ENCODE results near the gene SLC17A4.
"Not testable (repeated sequence)": the region's sequence is repeated elsewhere in the genome, so short reads cannot be mapped to it uniquely, and the experiment has no call there.

The SLC17A4 gene, protein sequence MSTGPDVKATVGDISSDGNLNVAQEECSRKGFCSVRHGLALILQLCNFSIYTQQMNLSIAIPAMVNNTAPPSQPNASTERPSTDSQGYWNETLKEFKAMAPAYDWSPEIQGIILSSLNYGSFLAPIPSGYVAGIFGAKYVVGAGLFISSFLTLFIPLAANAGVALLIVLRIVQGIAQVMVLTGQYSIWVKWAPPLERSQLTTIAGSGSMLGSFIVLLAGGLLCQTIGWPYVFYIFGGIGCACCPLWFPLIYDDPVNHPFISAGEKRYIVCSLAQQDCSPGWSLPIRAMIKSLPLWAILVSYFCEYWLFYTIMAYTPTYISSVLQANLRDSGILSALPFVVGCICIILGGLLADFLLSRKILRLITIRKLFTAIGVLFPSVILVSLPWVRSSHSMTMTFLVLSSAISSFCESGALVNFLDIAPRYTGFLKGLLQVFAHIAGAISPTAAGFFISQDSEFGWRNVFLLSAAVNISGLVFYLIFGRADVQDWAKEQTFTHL

DNA sequence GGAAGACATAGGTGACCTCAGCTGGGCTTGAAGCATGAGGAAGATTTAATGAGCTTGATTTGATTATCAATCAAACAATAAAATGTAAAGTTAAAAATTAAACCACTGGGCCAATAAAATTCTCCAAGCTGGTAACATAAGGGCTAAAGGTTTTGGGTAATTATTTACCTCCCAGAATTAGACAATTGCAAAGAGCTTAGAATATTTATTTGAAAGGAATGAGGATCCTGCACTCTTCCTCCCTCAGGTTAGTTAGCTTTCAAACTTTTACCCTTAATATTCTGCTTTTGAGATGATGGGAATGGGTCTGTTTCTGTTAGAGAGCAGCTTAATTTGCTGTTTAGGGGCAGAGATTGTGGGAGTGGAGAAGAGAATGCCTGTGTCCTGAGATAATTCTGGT, at the start of gene SLC17A4:
TSS of gene SLC17A4 (plus strand) at position 208 of the 400 bp plus-strand sequence. CDS start 7,221 bp downstream, outside the sequence.
- no peak for DNase-seq

DNA sequence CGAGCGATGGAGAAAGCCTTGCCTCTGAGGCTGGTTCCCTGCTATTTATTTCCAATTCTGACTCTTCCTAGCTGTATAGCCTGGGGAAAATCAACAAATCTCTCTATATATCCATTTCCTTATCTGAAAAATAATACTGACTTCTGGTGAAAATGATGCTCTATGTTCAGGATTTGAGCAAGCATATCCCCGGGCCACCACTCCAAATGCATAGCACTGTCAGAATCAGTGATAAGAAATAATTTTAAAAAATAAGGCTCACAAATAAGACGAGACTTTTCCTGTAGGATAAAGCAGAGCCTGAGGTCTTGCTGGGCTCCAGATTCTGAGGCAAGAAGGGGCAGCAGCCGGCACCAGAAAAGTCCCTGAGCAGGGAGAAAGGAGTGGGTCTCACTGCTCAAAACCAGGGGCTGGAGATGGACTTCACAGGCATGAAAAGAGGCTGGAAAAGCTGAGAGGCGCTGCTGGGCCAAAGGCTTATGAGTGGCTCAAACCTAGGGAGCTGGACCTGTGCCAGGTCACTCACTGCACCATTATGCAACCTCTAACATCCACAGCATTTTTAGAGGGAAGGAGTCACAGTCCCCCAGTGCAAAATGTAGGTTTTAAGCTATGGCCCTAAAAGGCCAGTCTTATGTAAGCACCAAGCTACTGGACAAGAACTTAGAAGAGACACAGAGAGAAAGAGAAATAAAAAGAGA, 48.1 kb upstream of the SLC17A4 start:
- DNase-seq = no peak

DNA sequence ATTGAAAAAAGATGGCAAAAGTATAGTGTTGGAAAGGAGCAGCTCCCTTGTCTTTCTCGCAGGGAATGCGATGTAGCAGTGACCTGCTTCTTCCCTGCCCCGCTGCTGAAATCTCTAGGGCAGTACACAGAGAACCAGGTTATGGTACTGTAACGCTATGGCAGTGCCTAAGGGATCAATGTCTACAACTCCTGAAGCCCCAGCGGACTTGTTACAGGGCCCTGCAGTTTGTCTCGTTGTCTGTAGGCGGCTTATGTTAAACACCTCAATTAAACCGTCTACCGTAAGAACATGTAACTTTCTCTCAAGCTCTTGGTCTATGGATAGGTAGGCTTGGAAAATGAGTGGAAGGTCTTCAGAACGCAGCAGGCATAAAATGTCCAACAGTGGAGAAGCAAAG, 44.8 kb upstream of the SLC17A4 start:
- DNase-seq = no peak

DNA sequence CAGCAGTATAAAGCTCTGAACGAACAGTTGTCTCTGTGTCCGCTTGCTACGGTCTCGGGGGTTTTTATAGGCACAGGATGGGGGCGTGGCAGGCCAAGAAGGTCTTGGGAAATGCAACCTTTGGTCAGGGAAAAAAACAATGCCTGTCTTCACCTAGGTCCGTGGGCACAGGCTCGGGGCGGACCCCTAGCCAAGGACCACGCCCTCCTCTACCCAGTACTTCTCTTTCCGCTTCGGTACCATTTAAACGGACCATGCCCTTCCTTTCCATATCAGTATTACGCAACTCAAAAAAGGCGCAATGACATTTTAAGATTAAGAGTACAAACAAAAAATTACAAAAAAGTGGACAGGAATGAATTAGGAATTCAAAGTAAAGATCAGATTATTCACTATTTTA, 44.3 kb upstream of the SLC17A4 start:
- no peak for DNase-seq

DNA sequence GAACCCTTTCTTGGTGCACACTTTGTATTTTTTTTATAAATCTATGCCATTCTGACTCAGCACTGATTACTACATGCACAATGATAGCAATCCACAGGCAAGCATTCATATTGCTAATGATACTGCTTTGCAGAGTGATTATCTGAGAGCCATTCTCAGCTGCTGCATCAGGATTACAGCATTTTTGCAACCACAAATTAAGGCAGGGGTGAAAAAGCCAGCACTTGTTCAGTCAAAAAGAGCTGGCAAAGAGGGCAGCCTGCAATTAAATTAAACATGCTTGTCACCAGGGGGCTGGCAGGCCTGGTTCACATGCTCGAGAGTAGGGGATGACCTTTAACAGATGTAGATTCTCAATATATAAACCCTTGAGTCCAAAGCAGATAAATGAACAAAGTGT, 40.7 kb upstream of the SLC17A4 start:
- DNase-seq = no peak

DNA sequence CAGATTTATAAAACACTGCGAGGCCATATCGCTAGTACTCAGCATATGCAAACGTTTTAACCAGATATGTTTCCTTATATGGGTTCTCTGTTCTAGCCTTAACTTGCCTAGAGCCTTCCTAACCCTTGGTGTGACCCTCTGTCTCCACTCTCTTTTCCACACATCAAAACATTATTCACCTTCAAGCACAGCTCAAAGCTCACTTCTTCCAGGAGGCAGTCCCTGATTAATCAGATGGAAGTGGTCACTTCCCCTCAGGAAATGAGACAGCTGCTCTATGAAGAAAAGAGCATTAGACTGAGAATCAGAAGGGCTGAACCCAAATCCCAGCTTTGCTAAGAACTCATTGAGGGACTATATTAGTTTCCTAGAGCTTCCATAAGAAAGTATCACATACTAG, 39.8 kb upstream of the SLC17A4 start:
- DNase-seq = no peak

DNA sequence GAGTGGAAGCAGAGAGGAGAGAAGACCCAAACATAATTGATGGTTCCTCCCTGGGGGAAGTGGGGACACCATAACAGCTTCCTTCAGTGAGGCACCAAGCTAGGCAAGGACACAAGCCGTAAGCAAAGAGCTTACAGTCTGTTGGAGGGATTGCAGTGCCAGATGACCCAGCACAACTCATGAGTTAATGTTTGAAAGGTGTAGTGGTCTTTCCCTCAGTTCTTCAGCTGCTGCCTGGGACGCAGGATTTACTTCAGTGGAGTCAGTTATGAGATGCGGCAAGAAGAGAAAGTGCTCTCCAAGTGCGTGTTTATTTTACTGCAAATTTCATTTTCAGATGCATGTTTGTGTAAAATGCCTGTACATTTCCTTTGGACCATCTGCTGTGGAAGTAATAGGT, 38.7 kb upstream of the SLC17A4 start:
- DNase-seq = no peak

DNA sequence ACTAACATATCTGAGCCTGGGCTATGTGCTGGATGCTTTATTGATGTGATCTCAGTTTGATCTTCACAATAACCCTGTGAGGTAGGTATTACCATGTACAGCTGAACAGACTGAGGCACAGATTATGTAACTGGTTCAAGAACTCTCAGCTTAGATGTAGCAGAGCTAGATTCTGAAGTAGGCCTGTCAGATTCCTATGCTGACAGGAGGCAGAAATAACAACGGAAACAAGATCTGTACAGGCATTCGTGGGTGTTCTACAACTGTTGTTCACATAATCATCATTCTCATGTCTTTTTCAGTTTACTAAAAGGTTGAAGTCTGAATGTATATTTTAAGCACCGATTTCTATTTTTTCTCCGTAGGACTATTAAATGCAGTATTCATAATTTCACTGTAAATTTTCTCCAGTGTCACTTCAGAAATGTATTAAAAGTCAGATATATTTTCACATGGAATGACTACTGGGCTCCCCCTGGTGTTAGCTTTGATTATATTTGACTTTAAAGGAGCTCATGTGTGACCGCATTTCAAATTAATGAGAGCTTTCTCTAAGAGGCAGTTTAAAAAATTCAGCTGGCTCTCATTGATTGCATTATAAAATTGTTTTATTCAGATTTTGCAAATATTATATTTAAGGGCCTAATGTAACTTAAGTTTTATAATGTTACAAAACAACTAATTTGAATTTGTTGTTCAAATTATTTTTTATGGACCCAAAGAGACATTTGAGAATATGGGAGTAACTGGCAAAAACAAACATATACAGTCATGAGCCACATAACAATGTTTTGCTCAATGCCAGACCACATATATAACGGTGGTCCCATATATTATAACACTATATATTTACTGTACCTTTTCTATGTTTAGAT, 36.4 kb upstream of the SLC17A4 start:
- DNase-seq = no peak

DNA sequence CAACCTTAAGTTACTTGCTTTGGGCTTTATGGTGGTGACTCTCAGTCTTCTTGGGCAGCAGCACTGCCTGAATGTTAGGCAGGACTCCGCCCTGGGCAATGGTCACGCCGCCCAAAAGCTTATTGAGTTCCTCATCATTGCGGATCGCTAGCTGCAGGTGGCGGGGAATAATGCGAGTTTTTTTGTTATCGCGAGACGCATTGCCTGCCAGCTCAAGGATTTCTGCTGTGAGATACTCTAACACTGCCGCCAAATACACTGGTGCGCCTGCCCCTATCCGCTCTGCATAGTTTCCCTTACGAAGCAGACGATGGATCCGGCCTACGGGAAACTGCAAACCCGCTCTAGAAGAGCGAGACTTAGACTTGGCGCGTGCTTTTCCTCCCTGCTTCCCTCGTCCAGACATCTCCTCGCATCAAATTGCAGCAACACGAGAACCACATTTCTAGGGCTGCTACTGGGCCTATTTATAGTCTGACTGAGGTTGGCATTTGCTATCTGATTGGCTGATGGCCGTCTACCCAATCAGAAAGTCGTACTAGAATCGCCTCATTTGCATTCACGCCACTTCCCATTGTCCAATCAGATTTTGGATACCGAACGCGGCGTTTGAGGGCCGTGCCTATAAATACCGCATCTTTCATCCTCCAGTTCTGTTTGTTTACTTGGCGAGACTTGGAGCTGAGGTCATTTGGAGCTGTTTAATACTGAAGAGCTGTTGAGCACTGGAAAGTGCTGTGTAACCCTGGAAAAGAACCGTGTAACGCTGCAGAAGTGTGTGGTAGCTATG, 28.2 kb upstream of the SLC17A4 start:
- DNase-seq = no peak

DNA sequence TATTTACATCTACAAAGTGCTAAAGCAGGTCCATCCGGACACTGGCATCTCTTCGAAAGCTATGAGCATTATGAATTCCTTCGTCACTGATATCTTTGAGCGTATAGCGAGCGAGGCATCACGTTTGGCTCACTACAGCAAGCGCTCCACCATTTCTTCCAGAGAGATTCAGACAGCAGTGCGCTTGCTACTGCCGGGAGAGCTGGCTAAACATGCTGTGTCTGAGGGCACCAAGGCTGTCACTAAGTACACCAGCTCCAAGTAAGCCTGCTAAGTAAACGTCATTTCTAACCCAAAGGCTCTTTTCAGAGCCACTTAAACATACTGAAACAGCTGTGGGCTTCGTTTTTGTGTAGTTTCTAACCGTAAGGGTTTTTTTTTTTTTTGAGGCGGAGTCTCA, 27.5 kb upstream of the SLC17A4 start:
- no peak for DNase-seq

DNA sequence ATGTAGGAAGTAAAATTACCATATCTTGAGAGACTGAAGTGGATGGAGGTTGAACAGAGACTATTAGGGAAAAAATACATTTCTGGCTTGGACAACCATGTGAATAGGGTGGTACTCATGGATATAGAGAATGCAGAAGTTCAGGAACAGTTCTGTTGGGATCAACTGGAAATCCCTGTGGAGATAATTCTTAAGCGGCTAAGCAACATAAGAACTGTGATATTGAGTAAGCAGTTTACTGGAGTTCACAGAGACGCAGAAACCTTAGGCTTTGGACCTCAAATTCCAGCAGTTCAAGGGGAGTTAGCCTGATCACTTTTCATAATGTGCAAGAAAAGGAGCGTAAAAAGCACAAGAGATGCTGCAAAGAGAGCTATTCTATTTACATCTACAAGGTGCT, 23.6 kb upstream of the SLC17A4 start:
- DNase-seq = no peak

DNA sequence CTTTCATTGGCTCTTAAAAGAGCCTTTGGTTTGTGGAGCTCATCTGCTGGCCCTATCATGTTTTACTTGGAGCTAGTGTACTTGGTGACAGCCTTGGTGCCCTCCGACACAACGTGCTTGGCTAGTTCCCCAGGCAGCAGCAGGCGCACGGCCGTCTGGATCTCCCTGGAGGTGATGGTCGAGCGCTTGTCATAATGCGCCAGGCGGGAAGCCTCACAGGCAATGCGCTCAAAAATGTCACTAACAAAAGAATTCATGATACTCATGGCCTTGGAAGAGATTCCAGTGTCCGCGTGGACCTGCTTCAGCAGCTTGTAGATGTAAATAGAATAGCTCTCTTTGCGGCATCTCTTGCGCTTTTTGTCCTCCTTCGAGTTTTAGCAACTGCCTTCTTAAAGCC, 22.8 kb upstream of the SLC17A4 start:
- DNase-seq = no peak

DNA sequence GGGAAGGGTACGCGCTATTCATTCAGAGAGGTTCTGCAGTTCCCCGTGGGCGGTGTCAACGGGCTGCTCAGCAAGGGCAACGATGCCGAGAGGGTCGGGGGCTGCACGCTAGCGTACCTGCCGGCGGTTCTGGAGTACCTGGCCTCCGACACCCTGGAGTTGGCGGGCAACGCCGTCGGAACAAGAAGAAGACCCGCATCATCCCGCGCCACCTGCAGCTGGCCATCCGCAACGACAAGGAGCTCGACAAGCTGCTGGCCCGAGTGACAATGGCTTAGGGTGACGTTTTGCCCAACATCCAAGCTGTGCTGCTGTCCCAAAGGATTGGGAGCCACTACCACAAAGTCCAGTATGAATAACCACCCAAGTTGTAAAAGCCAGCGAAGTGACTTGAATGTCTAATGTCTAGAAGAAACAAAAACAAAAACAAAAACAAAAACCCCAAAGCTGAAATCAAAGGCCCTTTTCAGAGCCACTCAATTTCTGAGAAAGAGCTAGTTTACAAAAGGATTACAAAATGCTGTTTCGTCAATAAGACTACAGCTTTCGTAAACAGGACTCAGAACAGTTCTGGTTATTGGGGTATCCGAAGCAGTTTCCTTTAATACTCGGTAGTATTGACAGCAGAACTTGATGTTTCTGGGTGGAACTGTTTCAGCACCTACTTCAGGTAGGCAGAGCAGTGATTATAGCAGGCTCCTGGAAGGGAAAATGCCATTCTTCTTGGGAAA, 21.9 kb upstream of the SLC17A4 start:
- DNase-seq = no peak

DNA sequence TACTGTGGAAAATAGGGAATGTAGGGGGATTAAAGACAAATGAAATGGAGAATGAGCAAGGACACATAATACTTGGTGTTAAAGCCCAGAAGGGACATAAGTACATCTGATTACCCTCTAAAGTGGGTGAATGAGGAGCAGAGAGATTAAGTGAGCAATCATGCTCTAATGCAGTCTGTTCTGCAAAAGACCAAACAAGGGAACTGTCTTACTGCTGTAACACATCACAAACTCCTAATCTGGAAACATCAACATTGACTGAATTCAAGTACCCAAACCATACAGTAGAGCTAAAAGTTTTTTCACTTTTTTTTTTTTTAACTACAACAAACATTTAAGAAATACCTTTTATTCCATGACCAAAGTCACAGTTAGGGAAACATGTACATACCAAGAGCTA, 19.3 kb upstream of the SLC17A4 start:
- no peak for DNase-seq

DNA sequence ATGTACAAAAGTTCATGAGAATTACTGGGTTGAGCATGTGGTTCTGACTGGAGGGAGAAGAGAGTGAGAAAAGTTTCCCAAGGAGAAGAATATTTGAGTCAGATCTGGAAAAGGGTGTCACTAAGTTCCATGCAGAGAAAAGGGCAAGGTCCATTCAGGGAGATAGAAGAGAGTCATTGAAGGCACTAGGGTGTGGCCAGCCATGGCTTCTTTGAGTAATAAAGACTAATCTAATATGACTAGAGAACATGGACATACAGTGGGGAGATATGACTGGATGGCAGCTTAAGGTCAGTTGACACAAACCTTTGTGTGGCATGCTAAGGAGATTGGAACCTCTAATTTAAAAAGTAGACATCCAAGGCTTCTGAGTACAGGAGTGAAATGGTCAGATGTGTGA, 10.7 kb upstream of the SLC17A4 start:
- DNase-seq = no peak

DNA sequence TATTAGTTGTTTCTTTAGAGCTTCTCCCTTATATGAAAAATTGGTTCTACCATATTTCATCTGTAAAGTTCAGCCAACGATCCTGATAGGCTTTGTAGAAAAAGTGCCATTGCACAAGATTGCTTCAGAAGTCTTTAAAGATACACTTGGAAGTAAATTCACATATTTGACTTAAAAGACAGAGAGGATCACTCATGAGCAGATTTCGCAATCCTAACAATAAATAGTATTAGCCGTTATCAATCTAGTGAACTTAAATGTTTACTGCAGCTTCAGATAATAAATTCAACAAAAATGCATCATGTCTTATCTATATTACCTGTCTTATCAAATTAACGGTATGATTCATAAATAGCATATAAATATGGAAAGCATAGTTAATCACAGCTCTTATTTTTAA, 8.7 kb upstream of the SLC17A4 start:
- DNase-seq = no peak

DNA sequence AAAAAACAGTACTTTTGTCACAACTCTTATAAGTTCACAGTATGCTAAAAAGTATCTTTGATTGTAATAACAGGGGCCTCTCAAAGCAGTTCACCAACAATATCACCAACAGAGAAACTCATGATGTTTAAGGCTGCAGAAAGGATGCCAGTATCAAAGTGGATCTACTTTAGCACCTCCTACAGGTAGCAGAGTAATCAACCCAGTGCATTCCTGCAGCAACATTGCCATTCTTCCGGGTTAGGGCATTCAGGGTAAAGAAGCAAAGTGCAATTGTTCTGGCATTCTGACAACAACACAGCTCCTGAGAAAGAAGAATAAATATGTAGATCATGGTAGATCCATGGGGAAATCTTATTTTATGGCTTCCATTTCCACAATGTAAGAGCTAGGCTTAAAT, 7.6 kb upstream of the SLC17A4 start:
- no peak for DNase-seq

DNA sequence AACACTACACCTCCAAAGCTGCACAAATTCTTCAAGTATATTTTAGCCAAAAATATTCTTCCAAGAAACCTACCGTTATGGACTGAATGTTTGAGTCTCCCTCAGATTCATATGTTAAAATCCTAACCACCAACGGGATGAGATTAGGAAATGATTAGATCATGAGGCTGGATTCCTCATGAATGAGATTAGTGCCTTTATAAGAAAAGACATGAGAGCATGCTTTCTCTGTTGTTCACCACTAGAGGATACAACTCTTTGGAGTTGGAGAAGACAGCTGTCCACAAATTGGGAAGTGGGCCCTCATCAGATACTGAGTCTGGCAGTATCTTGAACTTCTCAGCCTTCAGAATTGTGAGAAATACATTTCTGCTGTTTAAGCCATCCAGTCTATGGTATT, 7.1 kb upstream of the SLC17A4 start:
- no peak for DNase-seq

DNA sequence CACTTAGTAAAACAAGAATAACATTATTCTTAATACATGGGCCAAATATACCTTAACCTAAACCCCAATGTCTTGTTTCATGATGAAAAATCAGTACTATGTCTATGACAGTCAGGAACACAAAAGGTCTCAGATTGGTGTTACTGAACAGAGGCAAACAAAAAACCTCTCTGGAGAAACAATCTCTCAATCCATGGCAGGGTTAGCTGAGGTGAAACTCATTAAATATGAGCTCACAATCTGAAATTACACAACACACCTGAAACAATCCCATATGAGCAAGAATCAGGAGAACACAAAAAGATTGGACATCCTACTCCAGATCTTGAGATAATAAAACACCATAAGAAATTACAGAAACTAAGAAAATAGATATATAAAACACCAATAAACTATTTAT, 6.5 kb upstream of the SLC17A4 start:
- no peak for DNase-seq

DNA sequence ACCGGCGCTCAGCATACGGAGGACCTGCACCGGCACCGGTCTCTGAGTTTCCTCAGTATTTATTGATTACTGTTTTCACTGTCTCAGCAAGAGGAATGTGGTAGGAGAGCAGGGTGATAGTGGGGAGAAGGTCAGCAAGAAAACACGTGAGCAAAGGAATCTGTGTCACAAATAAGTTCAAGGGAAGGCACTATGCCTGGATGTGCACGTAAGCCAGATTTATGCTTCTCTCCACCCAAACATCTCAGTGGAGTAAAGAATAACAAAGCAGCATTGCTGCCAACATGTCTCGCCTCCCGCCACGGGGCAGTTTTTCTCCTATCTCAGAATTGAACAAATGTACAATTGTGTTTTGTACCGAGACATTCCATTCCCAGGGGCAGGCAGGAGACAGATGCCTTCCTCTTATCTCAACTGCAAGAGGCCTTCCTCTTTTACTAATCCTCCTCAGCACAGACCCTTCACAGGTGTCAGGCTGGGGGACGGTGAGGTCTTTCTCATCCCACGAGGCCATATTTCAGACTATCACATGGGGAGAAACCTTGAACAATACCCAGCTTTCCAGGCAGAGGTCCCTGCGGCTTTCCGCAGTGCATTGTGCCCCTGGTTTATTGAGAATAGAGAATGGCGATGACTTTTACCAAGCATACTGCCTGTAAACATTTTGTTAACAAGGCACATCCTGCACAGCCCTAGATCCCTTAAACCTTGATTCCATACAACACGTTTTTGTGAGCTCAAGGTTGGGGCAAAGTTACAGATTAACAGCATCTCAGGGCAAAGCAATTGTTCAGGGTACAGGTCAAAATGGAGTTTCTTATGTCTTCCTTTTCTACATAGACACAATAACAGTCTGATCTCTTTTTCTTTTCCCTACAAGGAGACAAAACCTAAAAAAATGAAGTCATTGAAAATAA, 5.7 kb upstream of the SLC17A4 start:
- DNase-seq = not testable (repeated sequence)

DNA sequence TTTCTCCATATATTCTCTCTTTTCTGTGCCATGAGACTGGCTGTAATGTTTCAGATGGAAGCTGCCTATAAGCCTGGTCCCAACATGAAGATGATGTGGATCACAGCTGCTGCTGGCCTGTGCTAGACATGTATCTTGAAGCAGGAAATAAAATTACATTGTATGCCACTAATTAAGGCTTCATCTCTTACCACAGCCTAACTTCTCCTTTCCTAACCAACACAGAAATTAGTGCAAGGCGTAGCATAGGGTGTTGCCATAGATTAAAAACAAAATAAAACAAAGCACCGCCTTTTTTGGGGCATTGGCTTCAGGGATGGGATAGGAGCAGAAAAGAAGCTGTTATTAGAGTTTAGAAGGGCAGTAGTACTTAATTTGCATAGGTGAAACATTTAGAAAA, 4.7 kb upstream of the SLC17A4 start:
- DNase-seq = no peak
